HepG2 (cell line): ENCODE measurements around the gene VNN1. TPM values are rescaled to one million over a fixed set of nuclear protein-coding genes. Genes with fewer than 3 reads are reported as not detected.

Experiments used
- ATAC-seq: fragments of 200-7000 bp; cut with Tn5 transposase; 3 replicates; pipeline ENCODE4 v1.9.1; 2020; ENCODE audit warnings: mild to moderate bottlenecking, moderate library complexity
- BruUV-seq: library from RNA; stranded (reverse); fragments of 400-500 nt; replicated peaks from 2 replicates; lab custom pipeline; 2021; lab: Mats Ljungman, UMichigan
- CTCF ChIA-PET: fragments of 300-600 bp; formaldehyde crosslinking; extraction: SDS; loops from one replicate; lab custom pipeline; 2021; ENCODE audit warnings: low total read pairs, inconsistent platforms, low intra/inter-chr PET ratio; lab: Yijun Ruan, JAX
- POLR2A ChIA-PET: fragments of 350-600 bp; sonication (Branson Sonifier 250); formaldehyde crosslinking; loops from one replicate; lab custom pipeline; 2020; ENCODE audit warnings: antibody characterized with exemption, inconsistent platforms; lab: Yijun Ruan, JAX
- DNase-seq: peaks from one replicate; pipeline ENCODE4 v3.0.0-alpha.2; 2015; ENCODE audit warnings: low spot score
- FAIRE-seq: peaks from 3 replicates; lab custom pipeline; 2011; peaks lifted over from hg19 to GRCh38; lab: Jason Lieb, UNC
- H2AFZ ChIP-seq: one replicate; pipeline ENCODE4 v1.6.1; 2011; ENCODE audit warnings: low read length, inconsistent platforms
- H3K27ac ChIP-seq: fragments of 300-600 bp; 3 replicates; pipeline ENCODE4 v1.8.0; 2011; ENCODE audit warnings: mixed run types, mild to moderate bottlenecking, mixed read lengths, low read length, inconsistent platforms; ENCODE audit not compliant: insufficient read depth; ENCODE audit errors: extremely low read length
- H3K27me3 ChIP-seq, 2 experiments: fragments of 200-600 bp in 1 of 2; 2 replicates in 1 of 2; 3 replicates in 1 of 2; pipeline versions ENCODE4 v1.6.0 to v1.8.0; 2011; ENCODE audit warnings: low read length in 2 of 2, mild to moderate bottlenecking in 2 of 2, moderate library complexity in 2 of 2, inconsistent platforms in 1 of 2; ENCODE audit not compliant: insufficient read depth in 2 of 2, control insufficient read depth in 1 of 2
- H3K36me3 ChIP-seq, 2 experiments: fragments of 200-600 bp in 1 of 2; replicated peaks in 1 of 2; 2 replicates in 1 of 2; 3 replicates in 1 of 2; pipeline versions ENCODE4 v1.5.1 to v1.8.0; 2011; ENCODE audit warnings: low read length in 2 of 2, inconsistent platforms in 1 of 2; ENCODE audit not compliant: insufficient read depth in 2 of 2, control insufficient read depth in 1 of 2
- H3K4me1 ChIP-seq: 2 replicates; pipeline ENCODE4 v1.5.1; 2012; ENCODE audit warnings: low read length, inconsistent platforms; ENCODE audit not compliant: insufficient read depth
- H3K4me2 ChIP-seq: 2 replicates; pipeline ENCODE4 v1.6.0; 2011; ENCODE audit warnings: low read depth, low read length, inconsistent platforms
- H3K4me3 ChIP-seq, 3 experiments: fragments of 200-600 bp in 1 of 3; sonication (generic), shearing (Covaris generic) in 1 of 3; replicated peaks in 1 of 3; 2 replicates each; pipeline ENCODE4 v1.5.1; 2011 to 2016; ENCODE audit warnings: low read length in 3 of 3, inconsistent platforms in 2 of 3, low read depth in 2 of 3, mild to moderate bottlenecking in 2 of 3, control low read depth in 1 of 3, mixed read lengths in 1 of 3; ENCODE audit not compliant: insufficient read depth in 1 of 3
- H3K79me2 ChIP-seq: one replicate; pipeline ENCODE4 v1.6.1; 2011; ENCODE audit warnings: low read length, inconsistent platforms; ENCODE audit not compliant: insufficient read depth
- H3K9ac ChIP-seq: 2 replicates; pipeline ENCODE4 v1.6.0; 2011; ENCODE audit warnings: mild to moderate bottlenecking, low read depth, low read length, inconsistent platforms; ENCODE audit not compliant: insufficient read depth
- H3K9me3 ChIP-seq: 2 replicates; pipeline ENCODE4 v1.5.1; 2012; ENCODE audit warnings: mild to moderate bottlenecking, low read length
- H4K20me1 ChIP-seq: 2 replicates; pipeline ENCODE4 v1.6.0; 2011; ENCODE audit warnings: inconsistent platforms, mild to moderate bottlenecking, low read length, moderate library complexity; ENCODE audit not compliant: insufficient read depth
- JUN ChIP-seq: sonication (generic); formaldehyde crosslinking; IDR thresholded peaks from 2 replicates; pipeline ENCODE4 v1.4.0; 2020; ENCODE audit warnings: mild to moderate bottlenecking, missing genetic modification reagents
- MAFK ChIP-seq, 2 experiments: IDR thresholded peaks in 1 of 2; conservative IDR thresholded peaks in 1 of 2; 2 replicates each; pipeline ENCODE4 v1.6.1; 2011; ENCODE audit warnings: improper control_type of control experiment in 2 of 2, low read length in 2 of 2
- PHF20 ChIP-seq: sonication (generic); formaldehyde crosslinking; IDR thresholded peaks from 2 replicates; pipeline ENCODE4 v1.5.0; 2020; ENCODE audit warnings: mild to moderate bottlenecking, missing genetic modification reagents
- SOX5 ChIP-seq: IDR thresholded peaks from 2 replicates; pipeline ENCODE4 v1.6.1; 2016; ENCODE audit warnings: borderline replicate concordance
- TAF15 ChIP-seq: fragments of 200-400 bp; formaldehyde crosslinking; IDR thresholded peaks from one replicate; pipeline ENCODE4 v1.6.1; 2018; ENCODE audit warnings: mild to moderate bottlenecking, low read depth, low read length; ENCODE audit not compliant: poor library complexity, severe bottlenecking
- ZNF550 ChIP-seq: sonication (generic); formaldehyde crosslinking; IDR thresholded peaks from 2 replicates; pipeline ENCODE4 v1.4.0; 2020; ENCODE audit warnings: mild to moderate bottlenecking, missing genetic modification reagents, borderline replicate concordance
- ZNF562 ChIP-seq: sonication (generic); formaldehyde crosslinking; IDR thresholded peaks from 2 replicates; pipeline ENCODE4 v1.8.0; 2022; ENCODE audit warnings: missing genetic modification reagents, borderline replicate concordance
- ZNF615 ChIP-seq: sonication (generic); formaldehyde crosslinking; IDR thresholded peaks from 2 replicates; pipeline ENCODE4 v1.5.0; 2020; ENCODE audit warnings: mild to moderate bottlenecking, missing genetic modification reagents, borderline replicate concordance
- ZSCAN20 ChIP-seq: sonication (generic); formaldehyde crosslinking; IDR thresholded peaks from 2 replicates; pipeline ENCODE4 v1.4.0; 2020; ENCODE audit warnings: missing genetic modification reagents, mild to moderate bottlenecking, borderline replicate concordance
- ZZZ3 ChIP-seq: sonication (generic); formaldehyde crosslinking; IDR thresholded peaks from 2 replicates; pipeline ENCODE4 v1.4.0; 2020; ENCODE audit warnings: missing genetic modification reagents, mild to moderate bottlenecking, borderline replicate concordance
- in situ Hi-C: cut with HindIII; loops from 2 replicates; pipeline ENCODE4 v1.10.0; 2017; ENCODE audit warnings: low pct_unique_long_range_greater_than_20kb; ENCODE audit not compliant: extremely low pct_ligation_motif_present
- intact Hi-C: fragments of 100-400 bp; cut with micrococcal nuclease; formaldehyde crosslinking; loops from one replicate; pipeline ENCODE4 v1.10.0; 2022; ENCODE audit not compliant: unreplicated experiment
- polyA plus RNA-seq, 8 experiments: library from polyadenylated mRNA; depleted of rRNA in 3 of 8; stranded (reverse) in 7 of 8; unstranded in 1 of 8; fragments of >200 nt; fragmentation: Illumina TruSeq in 4 of 8; extraction: Trizol in 4 of 8; gene quantifications; 2 replicates each; pipeline versions ENCODE4 v1.2.1 to v1.2.3, GENCODE V29; 2011 to 2016; ENCODE audit warnings: low read depth in 4 of 8, missing spikeins in 1 of 8, mixed read lengths in 1 of 8; ENCODE audit not compliant: insufficient read depth in 1 of 8
- total RNA-seq, 5 experiments: library from RNA; depleted of rRNA; stranded (reverse); fragments of >200 nt; fragmentation: Illumina TruSeq; extraction: Trizol; gene quantifications; 2 replicates each; pipeline ENCODE4 v1.2.3, GENCODE V29; 2016; ENCODE audit warnings: low read depth in 1 of 5
- TF ChIP-seq, protein P1 (sequence below): sonication (generic); formaldehyde crosslinking; IDR thresholded peaks from 2 replicates; pipeline ENCODE4 v1.4.0; 2020; ENCODE audit warnings: missing genetic modification reagents
- TF ChIP-seq, protein P2 (sequence below): sonication (generic); formaldehyde crosslinking; conservative IDR thresholded peaks from 2 replicates; pipeline ENCODE4 v1.4.0; 2020; ENCODE audit warnings: missing genetic modification reagents
- TF ChIP-seq, protein P3 (sequence below): sonication (generic); formaldehyde crosslinking; IDR thresholded peaks from 2 replicates; pipeline ENCODE4 v1.8.0; 2022; ENCODE audit warnings: missing genetic modification reagents, mild to moderate bottlenecking, moderate library complexity, borderline replicate concordance

The VNN1 gene
- total and polyA plus RNA-seq, 2 of the 13 experiments (the other 11 are each of a cell fraction or from before 2014, with no cell fraction given): 0.62 to 4.0 TPM

DNA sequence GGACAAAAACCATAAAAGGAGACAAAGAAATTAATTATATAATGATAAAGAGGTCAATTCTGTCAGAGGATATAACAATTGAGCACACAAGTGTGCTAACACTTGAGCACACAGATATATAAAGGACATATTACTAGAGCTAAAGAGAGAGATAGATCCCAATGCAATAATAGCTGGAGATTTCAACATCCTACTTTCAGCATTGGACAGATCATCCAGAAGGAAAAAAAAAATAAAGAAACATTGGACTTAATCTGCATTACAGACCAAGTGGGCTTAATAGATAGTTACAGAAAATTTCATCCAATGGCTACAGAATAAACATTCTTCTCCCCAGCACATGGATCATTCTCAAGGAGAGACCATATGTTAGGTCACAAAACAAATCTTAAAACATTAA lies 9.9 kb downstream of the VNN1 start:
- no peaks in the 10 kb centered on the region for H4K20me1 ChIP-seq
- H2AFZ ChIP-seq: no peak overlapping the region
- H3K27ac ChIP-seq: no peak overlapping the region
- no peak for DNase-seq
- H3K4me3 ChIP-seq: no peak overlapping the region
- no peaks in the 10 kb centered on the region for H3K4me1 ChIP-seq
- no peaks in the 10 kb centered on the region; a peak in 1 of 5 replicates for H3K27me3 ChIP-seq
- POLR2A ChIA-PET: no interaction called here
- no peak overlapping the region for H3K4me2 ChIP-seq
- H3K9me3 ChIP-seq: no peaks in the 10 kb centered on the region
- no peak overlapping the region for H3K9ac ChIP-seq
- intact Hi-C loops: no loop called here
- CTCF ChIA-PET: no interaction called here
- no peaks in the 10 kb centered on the region for H3K79me2 ChIP-seq
- no peak for ATAC-seq
- no TSS peak for BruUV-seq
- FAIRE-seq: no peak
- no peaks in the 10 kb centered on the region for H3K36me3 ChIP-seq
- in situ Hi-C loops: no loop called here
- TF ChIP-seq, protein P1, sequence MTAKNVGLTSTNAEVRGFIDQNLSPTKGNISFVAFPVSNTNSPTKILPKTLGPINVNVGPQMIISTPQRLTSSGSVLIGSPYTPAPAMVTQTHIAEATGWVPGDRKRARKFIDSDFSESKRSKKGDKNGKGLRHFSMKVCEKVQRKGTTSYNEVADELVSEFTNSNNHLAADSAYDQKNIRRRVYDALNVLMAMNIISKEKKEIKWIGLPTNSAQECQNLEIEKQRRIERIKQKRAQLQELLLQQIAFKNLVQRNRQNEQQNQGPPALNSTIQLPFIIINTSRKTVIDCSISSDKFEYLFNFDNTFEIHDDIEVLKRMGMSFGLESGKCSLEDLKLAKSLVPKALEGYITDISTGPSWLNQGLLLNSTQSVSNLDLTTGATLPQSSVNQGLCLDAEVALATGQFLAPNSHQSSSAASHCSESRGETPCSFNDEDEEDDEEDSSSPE (CRISPR knock-in tag): no peak
- TF ChIP-seq TAF15 (no peak), MAFK (conservative IDR thresholded peaks at IDR 0.05 in 1 of 2, IDR thresholded peaks at IDR 0.05 in 1 of 2; ENCODE audit: low read length in 2 of 2) (no peak), PHF20 (no peak), SOX5 (CRISPR knock-in tag) (no peak), ZNF550 (no peak), JUN (no peak), ZZZ3 (no peak), ZNF615 (CRISPR knock-in tag) (no peak), ZNF562 (no peak), ZSCAN20 (CRISPR knock-in tag) (no peak)
- TF ChIP-seq, protein P2, sequence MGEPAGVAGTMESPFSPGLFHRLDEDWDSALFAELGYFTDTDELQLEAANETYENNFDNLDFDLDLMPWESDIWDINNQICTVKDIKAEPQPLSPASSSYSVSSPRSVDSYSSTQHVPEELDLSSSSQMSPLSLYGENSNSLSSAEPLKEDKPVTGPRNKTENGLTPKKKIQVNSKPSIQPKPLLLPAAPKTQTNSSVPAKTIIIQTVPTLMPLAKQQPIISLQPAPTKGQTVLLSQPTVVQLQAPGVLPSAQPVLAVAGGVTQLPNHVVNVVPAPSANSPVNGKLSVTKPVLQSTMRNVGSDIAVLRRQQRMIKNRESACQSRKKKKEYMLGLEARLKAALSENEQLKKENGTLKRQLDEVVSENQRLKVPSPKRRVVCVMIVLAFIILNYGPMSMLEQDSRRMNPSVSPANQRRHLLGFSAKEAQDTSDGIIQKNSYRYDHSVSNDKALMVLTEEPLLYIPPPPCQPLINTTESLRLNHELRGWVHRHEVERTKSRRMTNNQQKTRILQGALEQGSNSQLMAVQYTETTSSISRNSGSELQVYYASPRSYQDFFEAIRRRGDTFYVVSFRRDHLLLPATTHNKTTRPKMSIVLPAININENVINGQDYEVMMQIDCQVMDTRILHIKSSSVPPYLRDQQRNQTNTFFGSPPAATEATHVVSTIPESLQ (CRISPR knock-in tag): no peak
- TF ChIP-seq, protein P3, sequence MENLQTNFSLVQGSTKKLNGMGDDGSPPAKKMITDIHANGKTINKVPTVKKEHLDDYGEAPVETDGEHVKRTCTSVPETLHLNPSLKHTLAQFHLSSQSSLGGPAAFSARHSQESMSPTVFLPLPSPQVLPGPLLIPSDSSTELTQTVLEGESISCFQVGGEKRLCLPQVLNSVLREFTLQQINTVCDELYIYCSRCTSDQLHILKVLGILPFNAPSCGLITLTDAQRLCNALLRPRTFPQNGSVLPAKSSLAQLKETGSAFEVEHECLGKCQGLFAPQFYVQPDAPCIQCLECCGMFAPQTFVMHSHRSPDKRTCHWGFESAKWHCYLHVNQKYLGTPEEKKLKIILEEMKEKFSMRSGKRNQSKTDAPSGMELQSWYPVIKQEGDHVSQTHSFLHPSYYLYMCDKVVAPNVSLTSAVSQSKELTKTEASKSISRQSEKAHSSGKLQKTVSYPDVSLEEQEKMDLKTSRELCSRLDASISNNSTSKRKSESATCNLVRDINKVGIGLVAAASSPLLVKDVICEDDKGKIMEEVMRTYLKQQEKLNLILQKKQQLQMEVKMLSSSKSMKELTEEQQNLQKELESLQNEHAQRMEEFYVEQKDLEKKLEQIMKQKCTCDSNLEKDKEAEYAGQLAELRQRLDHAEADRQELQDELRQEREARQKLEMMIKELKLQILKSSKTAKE (CRISPR knock-in tag): no peak
